Esophagus mucosa (tissue), 1 donor: Measurements from ENCODE around the gene NOL4L. TPM values are rescaled to one million over a fixed set of nuclear protein-coding genes. Genes with fewer than 3 reads are reported as not detected.
"Not testable (repeated sequence)": the region's sequence is repeated elsewhere in the genome, so short reads cannot be mapped to it uniquely, and the experiment has no call there.

Source experiments
- ATAC-seq: fragments of 200-7000 bp; cut with Tn5 transposase; one replicate; pipeline ENCODE4 v1.9.1; 2020
- total RNA-seq: library from RNA; stranded (reverse); gene quantifications from one replicate; pipeline ENCODE4 v1.2.4, GENCODE V29; 2023
- donor health status: DM: yes; HTN: yes; CAD: no.

Gene NOL4L
- total RNA-seq, 1 donor from 2014 or later: 2.0 TPM

- no peak for ATAC-seq
Measured at GRCh38 chr20:32595143-32595542, 10.0 kb upstream of the NOL4L start.

GRCh38 chr20:32594669-32595068 lies 9.5 kb upstream of the NOL4L start:
- not testable (repeated sequence) for ATAC-seq

- no peak for ATAC-seq
Measured at GRCh38 chr20:32594204-32594603, 9.1 kb upstream of the NOL4L start.

GRCh38 chr20:32592616-32593015 lies 7.5 kb upstream of the NOL4L start:
- not testable (repeated sequence) for ATAC-seq

- ATAC-seq: no peak
Measured at GRCh38 chr20:32592022-32592421, 6.9 kb upstream of the NOL4L start.

- no peak for ATAC-seq
Measured at GRCh38 chr20:32589769-32590168, 4.6 kb upstream of the NOL4L start.

GRCh38 chr20:32589256-32589655 lies 4.1 kb upstream of the NOL4L start:
- ATAC-seq: peak; percentile 44

- no peak for ATAC-seq
Measured at GRCh38 chr20:32588040-32588439, 2.9 kb upstream of the NOL4L start.

GRCh38 chr20:32586291-32586690 lies 1.2 kb upstream of the NOL4L start:
- ATAC-seq: no peak

- no peak for ATAC-seq
Measured at GRCh38 chr20:32585586-32586127, 524 bp upstream of the NOL4L start.

GRCh38 chr20:32583581-32584070 lies 1.5 kb downstream of the NOL4L start:
- peak; percentile 7 for ATAC-seq

GRCh38 chr20:32582659-32583580 lies 2.2 kb downstream of the NOL4L start:
- no peak for ATAC-seq

GRCh38 chr20:32581839-32582658 lies 3.1 kb downstream of the NOL4L start:
- no peak for ATAC-seq

GRCh38 chr20:32580970-32581838 lies 3.9 kb downstream of the NOL4L start:
- no peak for ATAC-seq

GRCh38 chr20:32580219-32580969 lies 4.7 kb downstream of the NOL4L start:
- no peak for ATAC-seq

GRCh38 chr20:32578840-32579390 lies 6.2 kb downstream of the NOL4L start:
- no peak for ATAC-seq

GRCh38 chr20:32578062-32578461 lies 7.1 kb downstream of the NOL4L start:
- ATAC-seq: not testable (repeated sequence)

- no peak for ATAC-seq
Measured at GRCh38 chr20:32577657-32578056, 7.5 kb downstream of the NOL4L start.

- ATAC-seq: no peak
Measured at GRCh38 chr20:32577023-32577422, 8.1 kb downstream of the NOL4L start.

GRCh38 chr20:32576560-32576959 lies 8.6 kb downstream of the NOL4L start:
- no peak for ATAC-seq

- ATAC-seq: no peak
Measured at GRCh38 chr20:32575805-32576204, 9.3 kb downstream of the NOL4L start.
